HG02678 (cell line): ENCODE results near the gene IGF2BP2.
"Not testable (repeated sequence)": the region's sequence is repeated elsewhere in the genome, so short reads cannot be mapped to it uniquely, and the experiment has no call there.

Experiments
- ATAC-seq: cut with Tn5 transposase; IDR thresholded peaks from one replicate; pipeline ENCODE4 v1.9.1; 2021; ENCODE audit warnings: mild to moderate bottlenecking, moderate library complexity; ENCODE audit not compliant: unreplicated experiment

Gene IGF2BP2

DNA sequence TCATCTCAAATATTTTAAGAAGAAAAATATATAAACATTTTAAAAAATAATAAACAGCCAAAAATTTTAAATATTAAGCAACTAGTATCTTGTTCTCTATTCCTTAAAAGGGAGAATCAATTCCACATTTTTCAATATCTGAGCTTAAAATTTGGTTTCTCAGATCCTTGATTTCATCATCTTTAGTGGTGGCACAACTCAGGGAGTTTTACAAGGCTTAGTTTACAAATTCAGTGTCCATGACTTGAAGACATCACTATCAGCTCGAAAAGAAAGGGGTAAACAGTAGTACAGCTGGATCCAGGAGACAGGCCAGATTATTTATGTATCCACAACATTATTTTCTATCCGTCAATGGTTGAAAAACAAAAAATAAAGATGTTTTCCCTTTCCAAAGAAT is 11.6 kb downstream of the IGF2BP2 start:
- no peak for ATAC-seq

DNA sequence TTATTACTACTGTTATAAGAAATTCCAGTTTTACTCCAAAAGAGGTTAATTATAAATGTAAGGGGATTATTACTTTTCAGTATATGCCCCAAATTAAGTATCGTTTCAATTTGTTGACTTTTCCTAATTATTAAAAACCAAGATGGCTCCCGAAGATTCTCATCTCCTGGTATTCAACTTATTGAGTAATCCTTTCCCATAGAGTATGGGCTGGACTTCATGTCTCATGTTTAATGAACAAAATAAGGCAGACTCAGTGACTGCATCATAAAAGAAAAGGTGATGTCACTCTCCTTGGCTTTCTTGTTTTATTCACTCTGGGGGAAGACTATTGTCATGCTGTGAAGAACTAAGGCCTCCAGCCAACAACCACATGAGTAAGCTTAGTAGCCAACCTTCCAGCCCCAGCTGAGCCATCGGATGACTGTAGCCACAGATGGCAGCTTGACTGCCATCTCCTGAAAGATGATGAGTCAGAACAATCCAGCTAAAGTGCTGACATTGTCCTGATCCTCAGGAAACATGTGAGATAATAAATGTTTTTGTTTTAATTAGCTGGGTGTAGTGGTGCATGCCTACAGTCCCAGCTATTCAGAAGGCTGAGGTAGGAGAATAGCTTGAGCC is 17.3 kb downstream of the IGF2BP2 start:
- no peak for ATAC-seq

DNA sequence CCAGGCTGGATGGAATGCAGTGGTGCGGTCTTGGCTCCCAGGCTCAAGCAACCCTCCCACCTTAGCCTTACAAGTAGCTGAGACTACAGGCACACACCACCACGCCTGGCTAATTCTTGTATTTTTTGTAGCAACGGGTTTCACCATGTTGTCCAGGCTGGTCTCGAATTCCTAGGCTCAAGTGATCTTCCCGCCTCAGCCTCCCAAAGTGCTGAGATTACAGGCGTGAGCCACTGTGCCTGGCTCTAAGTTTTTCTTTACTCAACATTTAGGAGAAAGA is 26.1 kb downstream of the IGF2BP2 start:
- not testable (repeated sequence) for ATAC-seq

DNA sequence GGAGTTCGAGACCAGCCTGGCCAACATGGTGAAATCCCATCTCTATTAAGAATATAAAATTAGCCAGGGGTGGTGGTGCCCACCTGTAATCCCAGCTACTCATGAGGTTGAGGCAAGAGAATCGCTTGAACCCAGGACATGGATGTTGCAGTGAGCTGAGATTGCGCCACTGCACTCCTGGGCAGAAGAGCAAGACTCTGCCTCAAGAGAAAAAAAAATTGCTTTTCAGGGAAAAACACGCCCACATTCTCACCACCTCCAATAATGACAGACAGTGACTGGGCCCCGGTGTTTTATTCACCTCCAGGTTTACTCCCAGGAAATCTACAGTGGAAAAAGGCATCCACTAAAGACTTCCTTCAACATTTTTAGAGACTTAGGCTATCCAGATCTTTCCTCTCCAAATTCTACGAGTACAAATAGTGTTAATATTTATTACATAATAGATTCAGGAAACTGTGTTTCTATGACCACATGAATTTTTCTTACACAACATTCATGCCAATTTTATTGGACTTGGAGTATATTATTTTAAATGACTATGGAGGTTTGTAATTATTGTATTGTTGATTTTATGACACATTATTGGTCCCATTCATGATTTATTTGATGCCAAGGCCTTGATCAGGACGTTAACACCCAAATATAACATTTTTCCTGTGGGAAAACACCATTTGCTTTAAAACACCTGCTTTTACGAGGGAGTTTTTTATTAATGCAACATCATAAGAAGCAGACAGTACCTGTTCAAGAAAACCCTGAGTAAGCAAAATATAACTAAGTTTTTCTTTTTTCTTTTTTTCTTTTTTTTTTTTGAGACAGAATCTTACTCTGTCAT is 26.6 kb downstream of the IGF2BP2 start:
- ATAC-seq: no peak

DNA sequence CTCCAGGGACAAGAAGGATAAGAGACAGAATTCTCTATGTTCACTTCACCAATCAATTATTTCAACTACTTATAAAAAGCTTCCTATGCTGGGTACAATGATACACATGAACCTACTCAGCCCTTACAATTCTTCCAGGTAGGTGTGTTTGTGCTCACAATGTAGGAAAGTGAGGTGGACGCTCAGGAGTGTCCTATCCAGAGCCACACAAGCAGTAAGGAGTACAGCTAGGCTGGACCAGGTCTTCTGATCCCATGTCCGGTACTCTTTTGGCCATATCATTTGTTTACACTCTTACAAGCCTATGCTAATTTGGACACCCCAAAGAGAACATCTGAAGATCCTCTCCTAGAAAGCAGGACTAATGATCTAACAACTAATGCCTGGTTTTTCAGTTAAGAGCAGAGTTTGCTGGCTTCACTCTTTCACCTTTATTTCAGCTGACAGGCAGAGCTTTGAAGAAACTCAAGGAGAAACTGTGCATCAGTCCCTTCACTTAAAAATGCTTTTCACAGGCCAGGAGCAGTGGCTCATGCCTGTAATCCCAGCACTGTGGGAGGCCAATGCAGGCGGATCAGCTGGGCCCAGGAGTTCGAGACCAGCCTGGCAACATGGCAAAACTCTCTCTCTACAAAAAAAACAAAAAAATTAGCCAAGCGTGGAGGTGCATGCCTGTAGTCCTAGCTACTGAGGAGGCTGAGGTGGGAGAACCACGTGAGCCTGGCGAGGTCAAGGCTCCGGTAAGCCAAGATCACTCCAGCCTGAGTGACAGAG is 27.5 kb downstream of the IGF2BP2 start:
- no peak for ATAC-seq

DNA sequence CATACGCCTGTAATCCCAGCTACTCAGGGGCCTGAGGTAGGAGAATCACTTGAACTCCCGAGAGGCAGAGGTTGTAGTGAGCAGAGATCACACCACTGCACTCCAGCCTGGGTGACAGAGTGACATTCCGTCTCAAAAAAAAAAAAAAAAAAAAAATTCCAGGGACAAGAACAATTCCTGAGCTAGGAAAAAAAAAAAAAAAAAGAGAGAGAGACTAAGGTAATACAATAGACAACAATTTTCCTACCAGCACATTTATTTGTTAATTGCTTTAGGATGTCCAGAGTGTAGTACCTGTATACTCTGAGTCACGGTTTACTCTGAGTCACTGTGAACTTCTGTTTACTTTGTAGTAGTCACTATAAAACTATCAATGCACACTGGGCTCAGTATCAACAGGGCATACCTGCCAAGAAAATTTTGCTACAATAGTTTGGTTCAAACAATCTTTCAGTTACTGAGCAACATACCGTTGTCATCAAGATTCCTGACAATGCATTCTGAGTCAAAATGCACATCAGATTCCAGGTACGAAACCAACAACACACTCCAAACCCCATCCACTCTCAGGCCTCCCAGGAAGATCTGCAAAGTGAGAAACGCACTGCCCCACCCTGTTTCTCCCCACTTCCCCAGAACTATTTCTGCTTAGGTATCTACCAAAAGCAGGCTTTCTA is 28.3 kb downstream of the IGF2BP2 start:
- no peak for ATAC-seq

DNA sequence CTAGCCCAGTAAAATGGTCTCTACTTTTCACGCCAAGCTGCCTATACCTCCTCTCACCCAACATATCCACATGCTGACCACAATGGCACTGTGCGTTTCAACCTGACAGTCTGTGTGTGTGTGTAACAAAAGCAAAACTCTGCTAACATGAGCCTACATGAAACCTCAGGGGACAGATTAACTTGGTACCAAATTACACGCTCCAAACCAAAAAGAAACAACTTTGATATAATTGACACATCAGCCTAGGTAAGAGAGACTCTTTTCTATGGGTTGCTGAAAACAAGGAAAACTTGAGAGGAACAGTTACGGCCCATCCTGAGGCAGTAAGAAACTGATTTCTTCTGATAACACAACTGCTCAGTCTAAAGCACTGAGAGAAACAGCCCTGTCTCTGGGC is 31.5 kb downstream of the IGF2BP2 start:
- ATAC-seq: no peak

DNA sequence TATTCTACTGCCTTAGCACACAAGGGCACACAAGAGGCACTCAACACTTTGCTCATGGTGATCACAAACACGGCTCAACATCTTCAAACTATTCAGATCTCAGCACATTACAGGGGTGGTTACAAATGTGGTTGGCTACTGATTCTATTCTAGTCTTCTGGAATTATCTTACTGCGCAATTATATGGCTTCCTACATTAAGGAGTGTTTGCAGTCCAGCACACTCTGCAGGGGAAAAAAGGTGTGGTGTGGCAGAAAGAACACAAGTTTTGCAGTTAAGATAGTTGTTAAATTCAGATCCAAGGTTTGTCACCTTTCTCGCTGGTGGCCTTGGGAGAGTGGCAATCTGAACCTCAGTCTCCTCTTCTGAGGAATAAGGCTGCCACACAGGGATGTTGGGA is 31.9 kb downstream of the IGF2BP2 start:
- ATAC-seq: no peak

DNA sequence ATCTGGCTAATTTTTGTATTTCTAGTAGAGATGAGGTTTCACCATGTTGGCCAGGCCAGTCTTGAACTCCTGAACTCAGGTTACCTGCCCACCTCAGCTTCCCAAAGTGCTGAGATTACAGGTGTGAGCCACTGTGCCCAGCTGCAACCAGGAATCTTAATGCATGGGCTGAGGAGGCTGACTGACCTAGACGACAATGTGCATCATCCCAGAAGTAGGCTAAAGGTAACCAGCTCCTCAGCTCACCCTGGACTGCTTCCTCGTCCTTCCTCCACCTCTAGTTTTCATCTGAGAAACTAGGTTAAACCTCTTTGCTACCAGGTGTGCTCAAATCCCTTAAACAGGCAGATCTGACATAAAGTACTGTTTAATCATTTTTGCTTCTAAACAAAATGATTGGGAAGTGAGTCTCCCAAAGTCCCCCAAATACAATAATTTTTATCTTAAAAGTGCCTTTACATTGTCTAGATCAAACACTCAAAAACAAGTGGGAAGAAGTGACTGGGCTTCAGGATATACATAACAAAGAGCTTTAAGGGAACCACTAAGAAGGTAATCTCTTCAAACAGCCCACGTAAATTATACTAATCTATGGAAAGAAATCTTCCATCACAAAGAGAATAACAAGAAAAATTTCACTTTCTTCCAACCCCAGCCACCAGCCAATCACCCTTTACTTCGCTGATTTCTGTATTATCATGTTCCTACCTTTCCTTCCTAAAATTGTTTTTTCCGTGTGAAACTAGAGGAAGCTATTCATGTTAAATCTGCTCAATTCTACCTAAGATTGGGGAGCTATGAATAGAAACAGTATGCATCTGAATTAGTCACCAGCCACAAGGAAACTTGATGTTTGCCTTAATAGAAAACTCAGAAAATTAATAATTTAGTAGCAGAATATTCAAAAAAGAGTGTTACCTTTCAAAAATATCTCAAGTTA is 34.7 kb downstream of the IGF2BP2 start:
- no peak for ATAC-seq

DNA sequence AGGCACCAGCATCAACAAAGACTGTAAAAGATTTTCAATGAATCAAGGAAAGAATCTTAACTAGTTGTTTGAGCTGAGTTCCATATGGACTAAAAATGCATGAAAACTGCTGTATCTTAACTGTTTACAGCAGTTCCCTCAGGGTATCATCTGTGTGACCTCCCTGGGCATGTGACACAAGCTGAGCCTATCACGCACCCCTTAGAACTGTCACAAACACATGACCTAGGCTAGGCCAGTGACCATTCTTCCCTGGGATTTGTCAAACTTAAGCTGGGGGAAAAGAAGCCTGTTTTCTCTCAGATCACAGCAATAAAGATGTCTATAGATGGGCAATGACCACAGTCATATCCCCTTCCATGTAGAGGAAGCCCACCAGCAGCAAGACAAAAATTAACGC is 35.7 kb downstream of the IGF2BP2 start:
- ATAC-seq: no peak

DNA sequence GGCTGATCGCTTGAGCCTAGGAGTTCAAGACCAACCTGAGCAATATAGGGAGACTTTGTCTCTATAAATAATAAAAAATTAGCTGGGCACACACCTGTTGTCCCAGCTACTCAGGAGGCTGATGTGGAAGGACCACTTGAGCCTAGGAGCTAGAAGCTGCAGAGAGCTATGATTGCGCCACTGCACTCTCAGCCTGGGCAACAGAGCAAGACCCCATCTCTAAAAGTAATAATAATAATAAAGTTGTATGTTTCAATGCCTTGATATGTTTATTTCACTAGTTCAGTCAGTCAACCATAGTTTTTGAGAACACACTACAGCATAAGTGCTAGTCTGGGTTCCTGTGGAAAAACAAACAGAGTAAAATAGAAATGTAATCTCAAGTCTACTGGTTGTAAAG is 36.5 kb downstream of the IGF2BP2 start:
- no peak for ATAC-seq

DNA sequence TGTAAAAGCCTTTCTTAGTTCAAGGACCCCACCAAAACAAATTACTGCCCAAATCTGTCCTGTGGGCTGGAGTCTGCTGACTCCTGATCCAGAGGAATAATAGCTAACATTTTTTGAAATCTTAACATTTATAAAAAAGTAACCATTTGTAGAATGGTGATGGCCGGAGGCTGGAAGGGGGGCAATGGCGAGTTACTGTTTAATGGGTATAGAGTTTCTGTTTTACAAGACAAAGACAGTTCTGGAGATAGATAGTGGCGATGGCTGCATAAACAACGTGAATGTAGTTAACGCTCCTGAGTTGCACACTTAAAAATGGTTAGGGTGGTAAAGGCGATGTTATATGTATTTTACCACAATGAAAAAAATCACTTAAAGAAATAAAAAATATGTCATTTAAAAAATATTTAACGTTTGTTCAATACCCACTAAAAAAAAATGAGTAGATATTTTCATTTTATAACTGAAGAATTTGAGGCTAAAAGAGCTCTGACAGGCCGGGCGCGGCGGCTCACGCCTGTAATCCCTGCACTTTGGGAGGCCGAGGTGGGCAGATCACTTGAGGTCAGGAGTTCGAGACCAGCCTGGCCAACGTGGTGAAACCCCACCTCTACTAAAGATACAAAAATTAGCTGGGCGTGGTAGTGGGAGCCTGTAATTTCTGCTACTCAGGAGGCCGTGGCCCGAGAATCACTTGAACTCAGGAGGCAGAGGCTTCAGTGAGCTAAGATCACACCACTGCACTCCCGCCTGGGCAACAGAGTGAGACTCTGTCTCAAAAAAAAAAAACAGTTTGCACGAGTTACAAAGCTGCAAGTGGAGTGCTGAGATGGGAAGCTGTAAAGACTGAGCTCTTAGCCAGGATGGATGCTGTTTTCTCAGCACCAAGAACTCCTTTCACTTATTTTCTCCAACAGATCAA is 37.6 kb downstream of the IGF2BP2 start:
- no peak for ATAC-seq

DNA sequence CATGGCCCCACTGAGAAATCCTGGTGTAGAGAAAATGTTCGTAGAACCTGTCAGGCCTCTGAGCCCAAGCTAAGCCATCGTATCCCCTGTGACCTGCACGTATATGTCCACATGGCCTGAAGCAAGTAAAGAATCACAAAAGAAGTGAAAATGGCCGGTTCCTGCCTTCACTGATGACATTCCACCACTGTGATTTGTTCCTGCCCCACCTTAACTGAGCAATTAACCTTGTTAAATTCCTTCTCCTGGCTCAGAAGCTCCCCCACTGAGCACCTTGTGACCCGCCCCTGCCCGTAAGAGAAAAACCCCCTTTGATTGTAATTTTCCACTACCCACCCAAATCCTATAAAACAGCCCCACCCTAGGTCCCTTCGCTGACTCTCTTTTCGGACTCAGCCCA is 38.6 kb downstream of the IGF2BP2 start:
- not testable (repeated sequence) for ATAC-seq

DNA sequence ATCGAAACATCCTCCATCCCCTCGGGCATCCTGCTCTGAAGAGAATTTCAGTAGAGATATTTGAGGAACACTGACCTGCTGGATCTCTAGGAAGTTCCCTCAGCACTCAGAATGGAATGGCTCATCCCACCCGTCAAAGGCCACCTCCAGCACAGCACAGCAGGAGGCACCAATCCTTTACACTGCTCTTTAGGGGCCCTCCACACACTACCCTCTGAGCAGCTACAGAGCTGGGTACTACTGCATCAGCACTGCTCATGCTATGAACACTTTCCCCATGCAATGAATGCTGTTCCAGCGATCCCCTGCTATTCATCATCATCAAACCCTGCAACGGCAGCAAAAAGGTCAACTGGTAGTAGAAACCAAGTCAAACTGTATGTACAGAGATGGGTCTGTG is 40.5 kb downstream of the IGF2BP2 start:
- no peak for ATAC-seq

DNA sequence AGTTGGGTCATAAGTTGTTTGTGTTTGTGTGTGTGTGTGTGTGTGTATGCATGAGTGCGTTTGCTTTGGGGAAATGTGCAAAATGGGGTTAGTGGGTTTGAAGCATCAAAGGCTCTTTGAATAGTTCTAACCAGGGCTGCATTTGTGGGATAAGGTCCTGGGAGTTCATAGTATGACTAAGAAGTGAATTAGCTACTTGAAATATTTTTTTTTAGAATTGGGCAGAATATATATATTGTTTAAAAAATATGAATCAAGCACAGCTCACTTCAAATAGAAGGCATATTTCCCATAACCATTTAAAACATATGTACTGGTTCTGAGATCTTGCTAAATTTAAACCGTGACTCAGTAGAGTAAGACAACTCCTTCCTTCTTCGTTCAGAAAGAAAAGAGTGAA is 43.1 kb downstream of the IGF2BP2 start:
- no peak for ATAC-seq

DNA sequence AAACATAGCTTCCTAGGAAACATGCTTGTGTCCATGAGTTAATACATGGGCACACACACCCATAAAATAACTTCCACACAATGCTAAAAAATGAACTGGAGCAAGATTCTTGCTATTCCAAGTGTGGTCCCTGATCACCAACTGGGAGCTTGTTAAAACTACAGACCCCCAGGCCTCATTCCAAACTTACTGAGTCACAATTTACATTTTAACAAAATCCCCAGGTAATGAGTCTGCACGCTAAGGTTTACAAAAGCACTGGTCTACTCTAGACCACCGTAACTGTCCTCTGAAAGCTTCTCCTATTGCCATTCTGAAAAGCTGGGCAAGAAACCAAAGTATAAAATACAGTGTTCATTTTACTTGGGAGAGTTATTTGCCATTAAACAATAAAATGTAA is 45.4 kb downstream of the IGF2BP2 start:
- no peak for ATAC-seq

DNA sequence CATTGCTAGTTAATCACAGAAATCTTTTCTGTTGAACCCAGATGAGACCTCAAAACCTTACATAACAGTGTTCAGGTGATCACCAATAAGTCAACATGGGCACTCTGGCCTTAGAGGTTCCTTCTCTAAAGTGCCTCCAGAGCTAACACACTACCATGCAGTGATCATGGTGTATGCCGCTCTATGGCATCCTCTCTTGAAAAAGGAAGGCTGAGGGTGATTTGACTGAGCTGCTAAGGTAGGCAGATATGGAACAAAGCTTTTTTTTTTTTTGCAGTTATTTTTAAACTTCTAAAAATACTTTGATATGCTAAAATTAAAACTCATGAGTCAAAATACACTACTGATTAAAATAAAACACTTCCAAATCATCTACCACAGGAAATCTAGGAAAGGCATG is 46.0 kb downstream of the IGF2BP2 start:
- no peak for ATAC-seq

DNA sequence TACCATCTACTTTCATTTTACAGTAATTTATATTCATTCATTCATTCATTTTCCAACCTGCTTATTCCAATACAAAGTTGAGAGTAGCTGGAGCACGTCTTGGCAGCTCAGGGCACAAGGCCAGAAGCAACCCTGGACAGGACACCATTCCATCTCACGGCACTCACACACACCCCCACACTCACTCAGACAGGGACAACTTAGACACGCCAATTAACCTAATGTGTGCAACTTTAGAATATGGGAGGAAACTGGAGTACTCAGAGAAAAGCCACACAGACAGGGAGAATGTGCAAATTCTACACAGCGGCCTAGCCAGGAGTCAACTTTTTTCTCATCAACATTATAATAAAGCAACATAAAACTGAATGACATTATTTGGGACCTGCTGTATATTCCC is 46.7 kb downstream of the IGF2BP2 start:
- no peak for ATAC-seq

DNA sequence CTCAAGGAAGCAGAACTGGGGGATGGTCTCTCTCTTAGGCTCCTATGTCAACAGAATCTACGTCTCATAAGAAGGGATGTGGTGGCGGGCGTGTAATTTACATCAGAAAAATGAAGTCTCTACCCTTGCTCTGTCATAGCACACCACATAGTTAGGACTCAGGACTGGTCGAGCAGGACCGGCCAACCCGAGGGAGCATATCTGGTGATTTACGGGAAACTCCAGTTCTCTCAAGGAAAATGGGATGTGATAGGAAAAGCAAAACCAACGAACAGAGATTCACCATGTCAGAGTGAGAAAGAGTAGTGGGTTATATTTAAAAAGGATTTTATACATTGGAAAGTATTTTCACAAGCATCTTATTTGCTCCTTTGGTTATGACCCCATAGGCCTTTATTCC is 54.7 kb downstream of the IGF2BP2 start:
- ATAC-seq: no peak
